ES-I3 (cell line): ENCODE measurements around the gene TMEM53.

Experiments used
- H3K36me3 ChIP-seq: 2 replicates; pipeline ENCODE4 v1.6.1; 2013; ENCODE audit warnings: mild to moderate bottlenecking, low read length, control low read depth, moderate library complexity; ENCODE audit not compliant: insufficient read depth
- H3K4me1 ChIP-seq: 2 replicates; pipeline ENCODE4 v1.6.1; 2013; ENCODE audit warnings: mild to moderate bottlenecking, control low read depth, low read length; ENCODE audit not compliant: insufficient read depth
- H3K9ac ChIP-seq: 2 replicates; pipeline ENCODE4 v1.6.1; 2013; ENCODE audit warnings: low read depth, mild to moderate bottlenecking, low read length, moderate library complexity
- H3K9me3 ChIP-seq: 2 replicates; pipeline ENCODE4 v1.6.1; 2013; ENCODE audit warnings: mild to moderate bottlenecking, low read length, moderate library complexity; ENCODE audit not compliant: control insufficient read depth, insufficient read depth

Gene TMEM53

GRCh38 chr1:44642255-44642654 lies 32.0 kb downstream of the TMEM53 start:
- peaks cover 24% of the 10 kb centered on the region for H3K36me3 ChIP-seq
- H3K9ac ChIP-seq, result no peak overlapping the region
- no peaks in the 10 kb centered on the region for H3K9me3 ChIP-seq

DNA sequence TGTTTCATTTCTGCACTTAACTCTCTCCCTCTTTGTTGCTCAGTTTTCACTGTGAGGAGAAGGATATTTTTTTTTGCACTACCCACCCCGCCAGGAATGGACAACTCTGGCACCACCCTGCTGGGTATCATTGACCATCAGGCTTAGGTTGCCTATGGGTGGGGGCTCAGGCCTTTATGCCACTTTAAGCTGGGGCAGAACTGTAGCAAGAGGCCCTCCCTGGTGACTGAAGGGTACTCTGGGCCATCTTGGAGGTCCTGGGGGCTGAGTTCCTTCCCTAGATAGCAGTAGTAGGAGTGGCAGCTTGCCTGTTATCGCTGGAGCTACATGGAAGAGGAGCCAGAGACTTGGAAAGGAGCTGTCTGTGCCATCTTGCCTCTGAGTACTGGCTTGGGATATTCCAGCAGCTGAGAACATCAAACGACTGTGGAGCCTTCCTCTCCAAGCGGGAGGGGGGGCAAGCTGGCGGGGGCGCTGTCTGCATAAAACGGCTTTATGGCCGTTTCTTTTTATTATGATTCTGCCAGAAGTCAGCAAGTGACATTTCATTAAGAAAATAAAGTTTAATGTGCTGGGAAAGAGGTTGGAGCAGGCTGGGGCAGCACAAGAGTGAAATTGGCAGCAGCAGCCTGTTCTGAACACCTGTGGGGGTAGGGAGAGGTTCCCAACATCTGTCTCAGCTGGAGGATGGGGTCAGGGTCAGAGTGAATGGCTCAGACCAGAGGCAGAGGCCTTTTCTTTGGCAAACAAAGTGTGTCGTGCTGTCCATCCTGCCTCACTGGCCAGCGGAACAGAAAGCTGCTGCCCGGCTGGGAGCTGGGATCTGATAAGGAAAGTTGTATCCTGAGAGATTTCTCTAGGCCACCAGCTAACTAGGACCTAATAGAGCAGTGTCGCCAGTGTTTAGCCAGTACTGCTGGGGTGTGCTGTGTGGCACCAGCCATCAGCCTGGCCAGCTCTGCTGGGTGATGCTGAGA lies 32.9 kb downstream of the TMEM53 start:
- Histone ChIP-seq H3K36me3 (peaks cover 31% of the 10 kb centered on the region), H3K4me1 (no peaks in the 10 kb centered on the region), H3K9me3 (no peaks in the 10 kb centered on the region), H3K9ac (no peak overlapping the region)

More at GRCh38 chr1:44642255-44642654, 32.0 kb downstream of the TMEM53 start:
- no peaks in the 10 kb centered on the region for H3K4me1 ChIP-seq

- Histone ChIP-seq H3K9ac (no peak overlapping the region), H3K36me3 (peaks cover 37% of the 10 kb centered on the region), H3K9me3 (no peaks in the 10 kb centered on the region), H3K4me1 (no peaks in the 10 kb centered on the region)
Measured at GRCh38 chr1:44640200-44640853, 34.0 kb downstream of the TMEM53 start.

DNA sequence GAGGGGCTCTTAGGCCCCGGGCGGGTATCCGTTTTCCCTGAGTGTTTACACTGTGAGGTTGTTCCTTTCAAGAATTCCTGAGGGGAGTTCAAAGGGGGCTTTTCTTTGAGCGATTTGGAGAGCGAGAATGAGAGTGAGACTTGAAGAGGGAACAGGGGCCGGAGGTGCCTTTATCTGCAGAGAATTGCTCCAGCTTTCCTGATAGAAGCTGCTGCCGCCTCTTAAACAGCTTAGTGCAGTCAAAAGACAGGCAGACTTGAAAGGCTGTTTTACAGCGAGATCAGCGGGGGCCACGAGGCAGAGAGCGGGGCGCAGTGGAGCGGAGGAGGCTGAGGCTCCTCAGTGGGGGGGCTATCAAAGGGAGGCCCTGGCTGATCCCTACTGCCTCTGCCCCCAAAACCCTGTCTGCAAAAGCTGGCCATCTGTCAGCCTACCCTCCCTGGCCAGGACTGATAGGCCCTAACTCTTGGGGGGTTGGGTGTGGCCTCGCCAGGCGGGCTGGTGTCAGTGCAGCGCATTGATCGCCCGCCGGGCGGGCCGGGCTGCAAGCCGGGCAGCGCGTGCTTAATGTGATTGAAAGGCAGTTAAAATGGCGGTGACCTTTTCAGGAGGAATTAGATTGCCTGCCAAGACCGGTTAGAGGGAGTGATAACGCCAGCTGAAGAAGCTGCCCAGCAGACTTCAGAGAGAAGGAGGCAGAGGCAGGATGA lies 36.4 kb downstream of the TMEM53 start:
- Histone ChIP-seq H3K36me3 (peaks cover 43% of the 10 kb centered on the region), H3K9ac (no peak overlapping the region), H3K4me1 (0 out of 2 replicates have a peak, but pooled peaks cover 3% of the 10 kb centered on the region), H3K9me3 (no peaks in the 10 kb centered on the region)

- H3K9ac ChIP-seq, result no peak overlapping the region
- H3K4me1 ChIP-seq, result 0 out of 2 replicates have a peak, but pooled peaks cover 3% of the 10 kb centered on the region
- no peaks in the 10 kb centered on the region for H3K9me3 ChIP-seq
- peaks cover 43% of the 10 kb centered on the region for H3K36me3 ChIP-seq
Measured at GRCh38 chr1:44636688-44637598, 37.3 kb downstream of the TMEM53 start.

- no peak overlapping the region for H3K9ac ChIP-seq
- H3K36me3 ChIP-seq, result peaks cover 43% of the 10 kb centered on the region
- no peaks in the 10 kb centered on the region for H3K9me3 ChIP-seq
- peaks cover 3% of the 10 kb centered on the region; the same call in 1 of the 2 replicates for H3K4me1 ChIP-seq
Measured at GRCh38 chr1:44636083-44636687, 38.1 kb downstream of the TMEM53 start.

DNA sequence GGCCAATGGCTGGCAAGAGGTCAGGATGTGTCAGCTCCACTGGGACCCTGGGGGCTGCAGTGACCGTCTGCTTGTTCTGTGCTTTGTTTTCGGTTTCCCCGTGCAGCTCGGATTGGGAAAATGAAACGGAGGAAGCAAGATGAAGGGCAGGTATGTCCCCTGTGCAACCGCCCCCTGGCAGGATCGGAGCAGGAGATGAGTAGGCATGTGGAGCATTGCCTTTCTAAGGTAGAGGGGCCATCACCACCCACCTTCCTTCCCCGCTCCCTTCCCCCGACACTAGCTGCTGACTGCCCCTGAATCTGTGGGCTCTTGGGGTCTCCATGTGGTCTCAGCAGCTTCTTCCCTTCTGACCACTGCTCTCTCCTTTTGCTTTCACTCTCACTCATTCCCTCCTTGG lies 38.8 kb downstream of the TMEM53 start:
- H3K36me3 ChIP-seq, result peaks cover 43% of the 10 kb centered on the region
- peaks cover 3% of the 10 kb centered on the region; the same call in 1 of the 2 replicates for H3K4me1 ChIP-seq
- H3K9me3 ChIP-seq, result no peaks in the 10 kb centered on the region
- no peak overlapping the region for H3K9ac ChIP-seq

- Histone ChIP-seq H3K9me3 (no peaks in the 10 kb centered on the region), H3K4me1 (peaks cover 3% of the 10 kb centered on the region; the same call in 1 of the 2 replicates), H3K9ac (no peak overlapping the region), H3K36me3 (peaks cover 43% of the 10 kb centered on the region)
Measured at GRCh38 chr1:44634606-44635189, 39.6 kb downstream of the TMEM53 start.

GRCh38 chr1:44632598-44632997 lies 41.7 kb downstream of the TMEM53 start:
- Histone ChIP-seq H3K9me3 (no peaks in the 10 kb centered on the region), H3K36me3 (peaks cover 31% of the 10 kb centered on the region), H3K9ac (peak overlapping the region; percentile 75), H3K4me1 (peaks cover 3% of the 10 kb centered on the region; the same call in 1 of the 2 replicates)

DNA sequence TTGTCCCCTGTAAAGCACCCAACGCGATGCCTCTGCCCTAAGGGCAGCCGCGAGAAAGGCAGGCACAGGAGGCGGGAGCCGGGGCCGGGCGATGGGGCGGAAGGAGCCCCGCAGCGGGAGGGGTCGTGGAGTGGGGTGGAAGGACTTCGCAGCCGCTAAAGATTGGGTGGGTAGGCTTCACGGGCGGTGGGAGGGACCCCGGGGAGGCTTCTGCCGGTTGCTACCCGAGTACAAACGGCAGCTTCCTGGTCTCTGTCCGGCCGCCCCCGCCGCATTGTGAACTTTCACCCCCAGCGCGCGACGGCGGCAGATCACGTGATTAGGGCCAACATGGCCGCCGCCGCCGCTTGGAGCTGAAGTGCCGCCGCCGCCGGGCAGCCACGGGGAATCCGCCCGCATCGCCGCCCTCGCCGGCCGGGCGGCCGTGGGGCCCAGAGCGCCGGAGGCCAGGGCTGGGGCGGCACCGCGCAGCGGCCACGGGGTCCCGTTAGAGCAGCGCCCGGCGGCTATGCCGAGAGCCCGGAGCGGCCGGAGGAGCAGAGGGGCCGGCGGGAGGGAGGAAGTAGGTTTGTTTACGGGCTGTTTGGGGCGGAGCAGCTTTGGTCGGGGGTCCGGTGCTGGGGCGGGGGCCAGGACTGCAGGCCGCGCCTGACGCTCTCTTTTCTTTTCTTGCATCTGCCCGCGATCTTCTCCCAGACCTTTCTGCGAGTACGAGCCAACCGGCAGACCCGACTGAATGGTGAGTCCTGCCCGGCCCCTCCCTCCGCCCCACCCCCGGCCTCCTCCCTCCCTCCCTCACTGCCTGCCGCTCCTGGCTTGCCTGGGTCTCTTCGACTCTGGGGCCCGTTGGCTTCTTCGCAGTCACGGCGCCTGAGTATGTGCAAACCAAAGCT lies 42.4 kb downstream of the TMEM53 start:
- no peaks in the 10 kb centered on the region for H3K9me3 ChIP-seq
- H3K9ac ChIP-seq, result peak overlapping the region; percentile 75
- peaks cover 25% of the 10 kb centered on the region for H3K36me3 ChIP-seq
- H3K4me1 ChIP-seq, result peaks cover 3% of the 10 kb centered on the region; the same call in 1 of the 2 replicates

DNA sequence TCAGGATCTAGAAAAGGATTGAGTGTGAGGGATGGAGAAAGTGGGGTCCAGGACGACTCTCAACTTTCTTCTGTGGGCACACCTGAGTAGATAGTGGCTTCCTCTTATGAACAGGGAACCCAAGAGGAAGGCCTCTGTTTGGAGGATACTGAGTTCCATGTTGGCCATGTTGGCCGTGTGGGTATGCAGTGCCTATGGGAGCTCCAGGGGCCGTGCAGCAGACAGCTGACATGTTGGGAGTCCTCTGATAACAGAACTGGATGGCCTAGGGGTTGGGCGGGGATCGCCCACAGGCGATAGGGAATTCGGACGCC lies 43.0 kb downstream of the TMEM53 start:
- H3K36me3 ChIP-seq, result peaks cover 19% of the 10 kb centered on the region
- peaks cover 3% of the 10 kb centered on the region; the same call in 1 of the 2 replicates for H3K4me1 ChIP-seq
- H3K9ac ChIP-seq, result peak overlapping the region; percentile 75
- H3K9me3 ChIP-seq, result no peaks in the 10 kb centered on the region

DNA sequence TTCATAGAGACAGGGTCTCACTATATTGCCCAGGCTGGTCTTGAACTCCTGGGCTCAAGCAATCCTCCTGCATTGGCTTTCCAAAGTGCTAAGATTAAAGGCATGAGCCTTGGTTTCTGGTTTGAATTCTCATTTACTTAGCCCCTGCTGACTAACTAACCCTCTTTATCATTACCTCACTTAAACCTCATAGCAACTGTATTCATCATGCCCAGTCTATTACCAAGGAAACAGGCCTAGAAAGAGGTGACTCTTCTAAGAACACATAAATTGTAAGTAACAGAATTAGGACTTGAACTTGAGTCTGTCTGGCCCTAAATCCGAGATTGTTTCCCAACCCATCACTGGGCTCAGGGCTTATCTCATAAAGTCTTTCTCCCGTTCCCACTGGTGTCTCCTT lies 44.2 kb downstream of the TMEM53 start:
- Histone ChIP-seq H3K36me3 (peaks cover 15% of the 10 kb centered on the region), H3K4me1 (peaks cover 3% of the 10 kb centered on the region; the same call in 1 of the 2 replicates), H3K9me3 (no peaks in the 10 kb centered on the region), H3K9ac (no peak overlapping the region)
